IPS-15b (cell line): ENCODE results near the gene ISM1.

ENCODE experiments used
- H3K27me3 ChIP-seq: one replicate; pipeline ENCODE4 v1.6.1; 2013; ENCODE audit warnings: low read length; ENCODE audit not compliant: control insufficient read depth, insufficient read depth
- H3K36me3 ChIP-seq: one replicate; pipeline ENCODE4 v1.6.1; 2013; ENCODE audit warnings: low read length; ENCODE audit not compliant: control insufficient read depth, insufficient read depth
- H3K4me1 ChIP-seq: one replicate; pipeline ENCODE4 v1.6.1; 2013; ENCODE audit warnings: mild to moderate bottlenecking, low read length; ENCODE audit not compliant: control insufficient read depth, insufficient read depth
- H3K4me3 ChIP-seq: one replicate; pipeline ENCODE4 v1.5.1; 2013; ENCODE audit warnings: low read depth, low read length
- H3K9ac ChIP-seq: one replicate; pipeline ENCODE4 v1.6.1; 2013; ENCODE audit warnings: low read depth, mild to moderate bottlenecking, low read length
- H3K9me3 ChIP-seq: one replicate; pipeline ENCODE4 v1.6.1; 2013; ENCODE audit warnings: mild to moderate bottlenecking, low read length; ENCODE audit not compliant: control insufficient read depth, insufficient read depth

The ISM1 gene

DNA sequence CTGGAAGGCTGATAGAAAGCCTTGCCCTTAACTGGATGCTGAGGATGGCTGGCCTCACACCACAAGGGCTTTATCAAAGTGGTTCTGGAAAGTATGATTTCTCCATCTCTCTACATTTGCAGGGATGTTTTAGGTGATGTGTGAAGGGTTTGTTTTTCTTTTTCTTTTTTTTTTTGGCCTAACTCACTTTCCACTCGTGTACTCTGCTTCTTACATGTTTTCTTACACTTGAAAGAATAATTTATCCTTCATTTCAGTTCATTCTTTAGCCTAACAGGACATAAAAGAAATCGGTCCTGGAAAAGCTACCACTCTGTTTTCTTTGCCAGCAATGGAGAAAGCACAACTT lies 41.2 kb downstream of the ISM1 start:
- Histone ChIP-seq H3K36me3 (no peaks in the 10 kb centered on the region), H3K9me3 (no peaks in the 10 kb centered on the region), H3K4me3 (no peak overlapping the region), H3K4me1 (no peaks in the 10 kb centered on the region), H3K27me3 (no peaks in the 10 kb centered on the region), H3K9ac (no peak overlapping the region)

DNA sequence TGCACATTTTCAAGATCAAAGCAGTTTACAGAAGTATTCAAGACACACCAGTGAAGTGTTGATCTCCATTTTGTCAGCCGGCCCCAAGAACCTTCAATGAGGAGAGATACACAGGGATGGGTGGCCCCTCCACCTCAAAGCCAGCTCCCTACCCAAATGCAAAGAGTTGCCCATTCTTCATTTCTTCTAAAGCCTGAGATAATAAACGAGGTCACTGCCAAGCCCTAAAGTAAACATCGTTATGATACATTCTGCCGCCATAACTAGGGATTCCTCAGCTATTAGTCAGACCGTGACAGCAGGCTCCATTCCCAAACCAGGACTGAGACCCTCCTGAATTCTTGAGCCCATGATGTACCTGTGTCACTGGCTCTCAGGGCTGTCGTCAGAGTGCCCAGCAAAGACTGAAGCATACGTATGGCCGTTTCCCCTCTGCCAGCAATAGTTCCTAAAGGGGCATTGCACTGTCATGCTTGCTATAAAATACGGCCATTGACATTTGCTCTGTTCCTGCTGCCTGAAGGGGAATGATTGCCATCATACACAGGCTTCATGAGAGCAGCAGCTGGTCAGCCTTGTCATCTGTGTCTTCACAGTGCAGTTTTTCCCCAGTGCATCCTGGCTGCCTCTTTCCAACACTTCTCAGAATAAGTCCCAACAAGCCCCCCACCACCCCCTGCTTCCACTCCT lies 41.7 kb downstream of the ISM1 start:
- Histone ChIP-seq H3K4me1 (no peaks in the 10 kb centered on the region), H3K9me3 (no peaks in the 10 kb centered on the region), H3K9ac (no peak overlapping the region), H3K27me3 (no peaks in the 10 kb centered on the region), H3K36me3 (no peaks in the 10 kb centered on the region), H3K4me3 (no peak overlapping the region)

DNA sequence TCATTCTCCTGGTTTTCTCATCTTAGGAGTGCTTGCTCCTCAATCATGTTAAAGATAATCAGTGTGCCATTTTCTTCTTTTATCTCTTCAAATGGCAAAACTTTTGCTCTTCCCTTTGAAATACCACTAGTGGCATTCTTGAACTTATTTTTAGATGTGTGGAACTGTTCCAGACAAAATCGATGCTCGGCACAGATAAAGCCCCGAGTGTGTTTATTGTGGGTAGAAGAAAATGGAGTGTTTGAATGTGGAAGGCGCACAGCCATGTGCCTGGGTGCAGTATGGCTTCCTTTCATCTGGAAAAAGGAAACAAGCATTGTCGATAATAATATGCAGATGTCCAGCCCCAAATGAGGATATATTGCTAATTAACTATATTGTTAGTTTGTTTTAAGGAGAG lies 42.4 kb downstream of the ISM1 start:
- Histone ChIP-seq H3K36me3 (no peaks in the 10 kb centered on the region), H3K9ac (no peak overlapping the region), H3K27me3 (no peaks in the 10 kb centered on the region), H3K4me1 (no peaks in the 10 kb centered on the region), H3K9me3 (no peaks in the 10 kb centered on the region), H3K4me3 (no peak overlapping the region)

DNA sequence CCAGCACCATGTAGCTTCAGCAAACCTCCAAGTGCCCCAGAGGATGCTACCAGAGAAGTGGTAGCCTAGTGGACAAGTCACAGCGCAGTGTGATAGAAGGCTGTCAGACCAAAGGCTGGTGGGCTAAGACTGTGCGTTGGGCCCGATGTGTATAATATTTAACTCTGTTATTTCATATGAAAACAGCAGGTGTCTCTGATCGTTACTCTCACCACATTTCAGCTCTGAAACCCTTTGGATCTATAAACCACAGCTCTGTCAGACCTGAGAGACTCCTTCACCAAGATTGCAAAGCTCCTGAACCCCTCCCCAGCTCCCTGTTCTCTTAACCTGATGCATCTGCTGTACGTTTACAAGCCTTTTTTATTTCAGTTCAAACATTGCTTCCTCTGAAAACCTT lies 43.8 kb downstream of the ISM1 start:
- H3K27me3 ChIP-seq, result no peaks in the 10 kb centered on the region
- H3K36me3 ChIP-seq, result no peaks in the 10 kb centered on the region
- no peak overlapping the region for H3K9ac ChIP-seq
- no peaks in the 10 kb centered on the region for H3K4me1 ChIP-seq
- no peak overlapping the region for H3K4me3 ChIP-seq
- no peaks in the 10 kb centered on the region for H3K9me3 ChIP-seq

GRCh38 chr20:13265941-13266340 lies 44.9 kb downstream of the ISM1 start:
- H3K36me3 ChIP-seq, result no peaks in the 10 kb centered on the region
- no peaks in the 10 kb centered on the region for H3K4me1 ChIP-seq
- H3K9ac ChIP-seq, result no peak overlapping the region
- H3K4me3 ChIP-seq, result no peak overlapping the region
- no peaks in the 10 kb centered on the region for H3K9me3 ChIP-seq
- no peaks in the 10 kb centered on the region for H3K27me3 ChIP-seq

DNA sequence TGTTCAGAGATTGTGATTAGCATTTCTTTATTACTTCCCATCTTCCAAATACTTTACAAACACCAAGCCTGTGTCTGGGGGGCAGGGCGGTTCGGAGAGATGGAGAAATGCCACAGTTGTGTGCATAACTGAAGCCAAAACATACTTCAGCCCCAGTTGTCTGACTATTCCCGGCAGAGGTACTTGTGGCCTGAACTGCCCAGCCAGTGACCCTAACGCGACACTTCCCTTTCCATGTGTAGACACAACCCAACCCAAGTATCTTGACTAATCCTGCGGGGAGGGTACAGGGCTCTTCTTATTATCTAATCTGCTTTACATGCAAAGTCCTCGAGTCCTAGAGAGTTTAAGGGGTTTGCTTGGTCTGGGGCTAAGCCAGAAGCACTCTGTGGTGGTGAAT lies 46.2 kb downstream of the ISM1 start:
- H3K9me3 ChIP-seq, result no peaks in the 10 kb centered on the region
- H3K4me1 ChIP-seq, result no peaks in the 10 kb centered on the region
- H3K4me3 ChIP-seq, result no peak overlapping the region
- no peaks in the 10 kb centered on the region for H3K27me3 ChIP-seq
- H3K9ac ChIP-seq, result no peak overlapping the region
- H3K36me3 ChIP-seq, result no peaks in the 10 kb centered on the region

DNA sequence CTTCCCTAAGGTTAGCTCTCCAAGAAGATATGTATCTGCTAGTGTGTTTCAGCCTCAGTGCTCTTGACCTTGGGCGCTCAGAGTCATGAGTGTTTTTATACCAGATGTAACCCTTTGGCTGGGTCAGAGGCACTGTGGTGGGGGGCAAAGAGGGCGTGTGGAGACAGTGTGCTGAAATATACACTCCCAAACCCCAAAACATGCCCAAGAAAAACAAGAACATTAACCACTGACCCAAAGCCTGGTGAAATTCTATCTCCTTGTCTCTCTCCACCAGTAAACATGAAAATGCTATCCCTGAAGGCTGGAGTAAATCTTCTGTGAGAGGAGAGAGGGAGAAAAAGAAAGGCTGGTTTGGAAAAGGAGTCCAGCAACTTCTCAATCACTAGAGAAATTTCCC lies 47.9 kb downstream of the ISM1 start:
- Histone ChIP-seq H3K4me3 (no peak overlapping the region), H3K9me3 (no peaks in the 10 kb centered on the region), H3K36me3 (no peaks in the 10 kb centered on the region), H3K9ac (no peak overlapping the region), H3K27me3 (no peaks in the 10 kb centered on the region), H3K4me1 (no peaks in the 10 kb centered on the region)

GRCh38 chr20:13270211-13270610 lies 49.1 kb downstream of the ISM1 start:
- Histone ChIP-seq H3K36me3 (no peaks in the 10 kb centered on the region), H3K9me3 (no peaks in the 10 kb centered on the region), H3K27me3 (no peaks in the 10 kb centered on the region), H3K4me1 (peaks cover 4% of the 10 kb centered on the region), H3K4me3 (no peak overlapping the region), H3K9ac (no peak overlapping the region)

- no peak overlapping the region for H3K9ac ChIP-seq
- H3K27me3 ChIP-seq, result no peaks in the 10 kb centered on the region
These were observed 50.0 kb downstream of the ISM1 start for GRCh38 chr20:13271098-13271497.

DNA sequence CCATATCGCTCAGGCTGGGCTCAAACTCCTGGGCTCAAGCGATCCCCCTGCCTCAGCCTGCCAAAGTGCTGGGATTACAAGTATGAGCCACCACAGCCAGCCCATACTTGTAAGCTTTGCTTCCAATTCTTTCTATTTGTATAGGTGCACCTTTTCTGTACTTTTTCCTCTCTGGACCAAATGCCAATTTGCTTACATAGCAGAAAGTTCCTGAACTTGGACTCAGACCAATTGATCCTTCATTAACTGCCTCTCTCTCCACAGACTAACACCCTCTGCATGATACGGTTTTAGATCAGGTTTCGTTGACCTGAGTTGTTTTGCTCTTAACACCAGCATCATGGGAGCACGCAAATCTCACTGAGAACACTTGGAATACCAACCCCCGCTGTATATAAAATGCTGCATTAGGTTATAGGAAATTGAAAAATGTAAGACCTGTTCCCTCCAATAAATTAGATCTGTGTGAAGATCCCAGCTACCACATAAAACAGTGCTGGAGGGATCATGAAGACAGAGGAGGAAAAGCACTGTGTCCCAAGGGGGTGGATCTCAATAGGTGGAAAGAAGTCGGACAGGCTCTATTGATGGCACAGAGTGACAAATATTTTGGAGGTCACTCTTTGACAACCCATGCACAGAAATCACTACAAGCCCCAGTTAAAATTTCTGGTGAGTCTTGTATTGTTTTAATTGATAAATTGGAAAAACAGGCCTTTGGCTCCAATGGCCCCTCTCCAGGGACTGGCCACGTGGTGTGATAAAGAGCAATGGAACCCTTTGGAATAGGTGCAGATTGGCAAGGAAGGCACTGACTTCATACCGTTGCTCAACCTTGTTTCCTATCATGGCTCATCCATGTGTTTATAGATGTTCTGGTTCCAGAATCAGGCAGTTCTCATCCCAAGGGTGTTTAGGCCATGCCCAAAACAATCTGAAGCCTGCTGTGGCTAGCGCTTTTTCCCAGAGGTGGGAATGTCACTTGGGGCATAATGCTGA lies 51.2 kb downstream of the ISM1 start:
- peaks cover 4% of the 10 kb centered on the region for H3K4me1 ChIP-seq
- no peak overlapping the region for H3K4me3 ChIP-seq
- H3K9ac ChIP-seq, result no peak overlapping the region
- no peaks in the 10 kb centered on the region for H3K9me3 ChIP-seq
- H3K27me3 ChIP-seq, result no peaks in the 10 kb centered on the region
- H3K36me3 ChIP-seq, result no peaks in the 10 kb centered on the region

More at GRCh38 chr20:13271098-13271497, 50.0 kb downstream of the ISM1 start:
- H3K36me3 ChIP-seq, result no peaks in the 10 kb centered on the region
- H3K9me3 ChIP-seq, result no peaks in the 10 kb centered on the region
- peaks cover 4% of the 10 kb centered on the region for H3K4me1 ChIP-seq
- H3K4me3 ChIP-seq, result no peak overlapping the region

DNA sequence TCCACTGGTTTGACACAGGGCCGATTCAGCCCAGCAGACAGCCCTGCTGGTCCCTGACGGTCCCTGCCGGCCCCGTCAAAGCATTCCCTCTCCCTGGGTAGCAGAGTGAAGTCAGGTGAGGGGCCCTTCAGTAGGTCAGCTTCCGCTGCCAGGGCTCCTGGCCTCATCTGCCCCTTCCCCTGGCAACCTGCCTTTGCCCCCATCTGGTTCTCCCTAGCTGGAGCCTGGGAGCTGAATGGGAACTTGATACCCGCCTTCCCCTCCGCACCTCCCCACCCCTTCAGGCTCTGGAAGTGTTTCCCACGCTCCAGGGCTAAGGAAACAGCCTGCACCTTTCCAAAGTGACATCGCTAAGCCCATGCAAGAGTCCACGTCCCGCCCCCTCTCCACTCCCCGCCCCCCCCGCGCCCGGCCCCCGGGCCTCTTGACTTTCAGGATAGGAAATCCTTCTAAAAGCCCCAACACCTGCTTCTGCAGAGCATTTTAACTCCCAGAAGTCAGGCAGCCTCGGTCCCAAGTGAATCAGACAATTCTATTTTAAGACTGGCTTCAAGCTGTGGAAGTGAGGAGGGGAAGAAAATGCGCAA lies 53.3 kb downstream of the ISM1 start:
- no peaks in the 10 kb centered on the region for H3K9me3 ChIP-seq
- H3K4me1 ChIP-seq, result peaks cover 4% of the 10 kb centered on the region
- H3K4me3 ChIP-seq, result peak overlapping the region; percentile 8
- H3K27me3 ChIP-seq, result no peaks in the 10 kb centered on the region
- no peak overlapping the region for H3K9ac ChIP-seq
- no peaks in the 10 kb centered on the region for H3K36me3 ChIP-seq
